Fibroblast of lung (primary cell): ENCODE data around the gene TREH.

ENCODE experiments used
- CTCF ChIP-seq, 2 donors: IDR thresholded peaks in 1 of 2; conservative IDR thresholded peaks in 1 of 2; 1 replicate in 1 of 2; 2 replicates in 1 of 2; pipeline ENCODE4 v1.5.1; 2011 to 2012; ENCODE audit warnings: low read length in 2 of 2, control low read depth in 1 of 2, inconsistent platforms in 1 of 2, low read depth in 1 of 2, mild to moderate bottlenecking in 1 of 2
- EZH2 ChIP-seq: IDR thresholded peaks from 2 replicates; pipeline ENCODE4 v1.5.1; 2012; ENCODE audit warnings: low read length, control low read depth, mild to moderate bottlenecking; ENCODE audit errors: missing control alignments

GRCh38 chr11:118661425-118662301 lies 17.8 kb downstream of the TREH start:
- no peak for TF ChIP-seq EZH2
- TF ChIP-seq CTCF (conservative IDR thresholded peaks at IDR 0.05 in 1 of 2, IDR thresholded peaks at IDR 0.05 in 1 of 2; ENCODE audit: low read depth in 1 of 2, low read length in 2 of 2) = no peak
